Fibroblast of villous mesenchyme (primary cell): ENCODE results near the gene KRTAP9-8. TPM values are rescaled to one million over a fixed set of nuclear protein-coding genes. Genes with fewer than 3 reads are reported as not detected.
A peak's percentile ranks its signal among the peaks of the same experiment; 100 is the strongest.
"Not testable (repeated sequence)": the region's sequence is repeated elsewhere in the genome, so short reads cannot be mapped to it uniquely, and the experiment has no call there.

Experiments
- DNase-seq: peaks from one replicate; pipeline ENCODE4 v3.0.0-alpha.2; 2010; ENCODE audit warnings: low read depth
- H3K4me3 ChIP-seq: 2 replicates; pipeline ENCODE4 v1.5.1; 2011; ENCODE audit warnings: low read depth, mild to moderate bottlenecking, low read length
- CTCF ChIP-seq: IDR thresholded peaks from 2 replicates; pipeline ENCODE4 v1.5.1; 2012; ENCODE audit warnings: low read depth, mild to moderate bottlenecking, low read length; ENCODE audit not compliant: insufficient read depth
- total RNA-seq: library from RNA; depleted of rRNA; stranded (reverse); fragments of >200 nt; gene quantifications from 2 replicates; pipeline ENCODE4 v1.2.3, GENCODE V29; 2012

The KRTAP9-8 gene
- not detected in 2 replicates for total RNA-seq

GRCh38 chr17:41237949-41238437, at the start of gene KRTAP9-8:
Gene KRTAP9-8, plus strand, starts transcription at chr17:41237999. Its CDS starts 53 bp downstream, at chr17:41238052.
- not testable (repeated sequence) for H3K4me3 ChIP-seq, DNase-seq

- H3K4me3 ChIP-seq, DNase-seq: not testable (repeated sequence)
These were observed 47.9 kb upstream of the KRTAP9-8 start, which contains the start of gene KRTAP9-1 for GRCh38 chr17:41189837-41190318. Gene KRTAP9-1, plus strand, starts transcription at chr17:41189887. Its CDS starts 0 bp downstream, at chr17:41189887.

- TF ChIP-seq CTCF, result no peak
- no peak for DNase-seq
- no peak overlapping the region for H3K4me3 ChIP-seq
These were observed 47.5 kb upstream of the KRTAP9-8 start for GRCh38 chr17:41190328-41190727.

GRCh38 chr17:41196068-41196467, 41.7 kb upstream of the KRTAP9-8 start:
- no peak for TF ChIP-seq CTCF
- no peak overlapping the region for H3K4me3 ChIP-seq
- DNase-seq, result no peak

GRCh38 chr17:41199421-41200078, 38.2 kb upstream of the KRTAP9-8 start:
- no peak for DNase-seq
- no peak overlapping the region for H3K4me3 ChIP-seq
- TF ChIP-seq CTCF, result no peak

- no peak overlapping the region for H3K4me3 ChIP-seq
- no peak for TF ChIP-seq CTCF
- DNase-seq, result peak; percentile 33
These were observed 25.8 kb upstream of the KRTAP9-8 start for GRCh38 chr17:41211845-41212466.

- TF ChIP-seq CTCF, result no peak
- DNase-seq, result no peak
- H3K4me3 ChIP-seq, result no peak overlapping the region
These were observed 25.2 kb upstream of the KRTAP9-8 start for GRCh38 chr17:41212524-41213169.
